Measurements from ENCODE around the gene ADGRV1. TPM values are rescaled to one million over a fixed set of nuclear protein-coding genes. Genes with fewer than 3 reads are reported as not detected.

Gene ADGRV1
- total RNA-seq, 1 experiment from 2014 or later: 64.8 TPM

GRCh38 chr5:90996089-90996488 is 437.5 kb downstream of the ADGRV1 start:
- H3K27me3 ChIP-seq (ENCODE audit: insufficient read depth, low read length): no peaks in the 10 kb centered on the region
- H3K18ac ChIP-seq (ENCODE audit: insufficient read length, low read depth, low read length): no peak overlapping the region
- H4K91ac ChIP-seq (ENCODE audit: insufficient read length, low read depth, low read length): no peak overlapping the region
- no peak overlapping the region for H3K4me2 ChIP-seq (ENCODE audit: insufficient read depth, insufficient read length, low read length)
- no peak overlapping the region for H2BK15ac ChIP-seq (ENCODE audit: low read depth, low read length)
- H3K23me2 ChIP-seq (ENCODE audit: insufficient read length, low read depth, low read length, poor library complexity, severe bottlenecking): no peaks in the 10 kb centered on the region
- no peak overlapping the region for H4K8ac ChIP-seq (replicated peaks; ENCODE audit: insufficient read length, low read depth, low read length)
- TF ChIP-seq, protein P1, sequence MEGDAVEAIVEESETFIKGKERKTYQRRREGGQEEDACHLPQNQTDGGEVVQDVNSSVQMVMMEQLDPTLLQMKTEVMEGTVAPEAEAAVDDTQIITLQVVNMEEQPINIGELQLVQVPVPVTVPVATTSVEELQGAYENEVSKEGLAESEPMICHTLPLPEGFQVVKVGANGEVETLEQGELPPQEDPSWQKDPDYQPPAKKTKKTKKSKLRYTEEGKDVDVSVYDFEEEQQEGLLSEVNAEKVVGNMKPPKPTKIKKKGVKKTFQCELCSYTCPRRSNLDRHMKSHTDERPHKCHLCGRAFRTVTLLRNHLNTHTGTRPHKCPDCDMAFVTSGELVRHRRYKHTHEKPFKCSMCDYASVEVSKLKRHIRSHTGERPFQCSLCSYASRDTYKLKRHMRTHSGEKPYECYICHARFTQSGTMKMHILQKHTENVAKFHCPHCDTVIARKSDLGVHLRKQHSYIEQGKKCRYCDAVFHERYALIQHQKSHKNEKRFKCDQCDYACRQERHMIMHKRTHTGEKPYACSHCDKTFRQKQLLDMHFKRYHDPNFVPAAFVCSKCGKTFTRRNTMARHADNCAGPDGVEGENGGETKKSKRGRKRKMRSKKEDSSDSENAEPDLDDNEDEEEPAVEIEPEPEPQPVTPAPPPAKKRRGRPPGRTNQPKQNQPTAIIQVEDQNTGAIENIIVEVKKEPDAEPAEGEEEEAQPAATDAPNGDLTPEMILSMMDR (conservative IDR thresholded peaks at IDR 0.05): no peak
- H2BK5ac ChIP-seq (ENCODE audit: insufficient read length, low read length): no peak overlapping the region
- H3K79me1 ChIP-seq (ENCODE audit: insufficient read depth, low read depth, low read length, poor library complexity, severe bottlenecking): no peaks in the 10 kb centered on the region
- H3K56ac ChIP-seq (ENCODE audit: insufficient read length, low read depth, low read length): no peak overlapping the region
- H3K4me1 ChIP-seq (ENCODE audit: insufficient read depth, low read length): no peaks in the 10 kb centered on the region
- H2BK120ac ChIP-seq (ENCODE audit: low read depth, low read length, poor library complexity, severe bottlenecking): no peak overlapping the region
- peaks cover 32 to 44% (median 38%) of the 10 kb centered on the region in 3 experiments for H3K36me3 Mint-ChIP-seq (ENCODE audit: insufficient read depth in 1 of 3, low read depth in 3 of 3)
- H3K9ac ChIP-seq (ENCODE audit: extremely low read depth, insufficient read length, low read length): no peak overlapping the region
- H3K79me2 ChIP-seq (ENCODE audit: insufficient read depth, low read length): no peaks in the 10 kb centered on the region
- no peak overlapping the region for H3K14ac ChIP-seq (ENCODE audit: insufficient read depth, low read length)
- no peak for DNase-seq
- no peak overlapping the region for H3T11ph ChIP-seq (ENCODE audit: low read length)
- H3K27ac ChIP-seq (ENCODE audit: insufficient read length, low read depth, low read length): no peak overlapping the region
- H4K5ac ChIP-seq (ENCODE audit: insufficient read length, low read depth, low read length): no peak overlapping the region
- H3K9me3 ChIP-seq (ENCODE audit: control insufficient read depth, low read depth, low read length): peaks cover 6% of the 10 kb centered on the region
- peak overlapping the region in 1 of 3 experiments; percentile 67; a peak in 1 of 7 replicates for H3K27ac Mint-ChIP-seq
- no peak overlapping the region for H3K4me3 Mint-ChIP-seq
- no peaks in the 10 kb centered on the region for H3K27me3 Mint-ChIP-seq (ENCODE audit: low read depth)
- no peak overlapping the region for H3K4ac ChIP-seq (ENCODE audit: low read depth, low read length)
- peaks cover 16 to 20% of the 10 kb centered on the region in 2 experiments; a peak in 4 of 5 replicates for H3K9me3 Mint-ChIP-seq
- H3K4me1 Mint-ChIP-seq: no peaks in the 10 kb centered on the region
- H2BK20ac ChIP-seq (ENCODE audit: low read depth, low read length, poor library complexity, severe bottlenecking): no peak overlapping the region
- no peak overlapping the region for H2AK5ac ChIP-seq (ENCODE audit: insufficient read length, low read length)
- no peak overlapping the region for H3K23ac ChIP-seq (ENCODE audit: insufficient read length, low read depth, low read length)
- H4K20me1 ChIP-seq (ENCODE audit: control insufficient read depth, insufficient read depth, insufficient read length): no peaks in the 10 kb centered on the region
- H2BK12ac ChIP-seq (ENCODE audit: insufficient read length, low read depth, low read length): no peak overlapping the region
- WGBS (ENCODE audit: extremely low coverage, insufficient read length, low lambda C conversion rate): no CpG with 5 or more reads among the region's 3 CpGs
- no peak overlapping the region for H2AFZ ChIP-seq (ENCODE audit: low read length)

All from H9 (cell line).